NOMO-1 treated with DMSO at 0.1 percent for 48 hours (cell line): ENCODE measurements around the gene CALU.

ENCODE experiments used
- DNase-seq: peaks from one replicate; lab custom pipeline; 2025; ENCODE audit not compliant: unreplicated experiment; lab: John Stamatoyannopoulos, UW

The CALU gene

GRCh38 chr7:128739048-128739962 lies at the start of gene CALU:
TSS of gene CALU (plus strand) at chr7:128739359. CDS start at chr7:128748584, 9,225 bp downstream.
- peak; percentile 65 for DNase-seq

- no peak for DNase-seq
Measured at GRCh38 chr7:128691227-128691626, 47.9 kb upstream of the CALU start.

- DNase-seq, result no peak
Measured at GRCh38 chr7:128692623-128693270, 46.4 kb upstream of the CALU start.

- DNase-seq, result no peak
Measured at GRCh38 chr7:128693373-128694015, 45.7 kb upstream of the CALU start.

GRCh38 chr7:128694738-128695137 lies 44.4 kb upstream of the CALU start:
- no peak for DNase-seq

- DNase-seq, result peak; percentile 67
Measured at GRCh38 chr7:128697302-128697905, 41.8 kb upstream of the CALU start.

GRCh38 chr7:128699196-128699712 lies 39.9 kb upstream of the CALU start:
- no peak for DNase-seq

- no peak for DNase-seq
Measured at GRCh38 chr7:128699895-128700294, 39.3 kb upstream of the CALU start.

GRCh38 chr7:128701062-128701785 lies 37.9 kb upstream of the CALU start:
- no peak for DNase-seq

GRCh38 chr7:128703609-128704241 lies 35.4 kb upstream of the CALU start:
- no peak for DNase-seq

GRCh38 chr7:128705891-128706333 lies 33.2 kb upstream of the CALU start:
- DNase-seq, result peak; percentile 8

- no peak for DNase-seq
Measured at GRCh38 chr7:128707752-128708151, 31.4 kb upstream of the CALU start.

- no peak for DNase-seq
Measured at GRCh38 chr7:128708235-128708634, 30.9 kb upstream of the CALU start.

GRCh38 chr7:128708824-128709223 lies 30.3 kb upstream of the CALU start:
- no peak for DNase-seq

GRCh38 chr7:128710481-128710880 lies 28.7 kb upstream of the CALU start:
- DNase-seq, result peak; percentile 59

- no peak for DNase-seq
Measured at GRCh38 chr7:128713794-128714193, 25.4 kb upstream of the CALU start.

GRCh38 chr7:128714701-128715495 lies 24.3 kb upstream of the CALU start:
- no peak for DNase-seq

GRCh38 chr7:128718967-128719642 lies 20.1 kb upstream of the CALU start:
- DNase-seq, result no peak

GRCh38 chr7:128721376-128721775 lies 17.8 kb upstream of the CALU start:
- DNase-seq, result no peak
